Liver (tissue), 3 donors: ENCODE measurements around the gene AKAP13.

ENCODE experiments used
- GABPA ChIP-seq, 2 donors: IDR thresholded peaks in 1 of 2; conservative IDR thresholded peaks in 1 of 2; 2 replicates each; pipeline ENCODE4 v1.6.1; 2016; ENCODE audit warnings: antibody characterized with exemption in 2 of 2, mild to moderate bottlenecking in 1 of 2, moderate library complexity in 1 of 2
- HNF4A ChIP-seq, 2 donors: conservative IDR thresholded peaks; 2 replicates each; pipeline ENCODE4 v1.6.1; 2016; ENCODE audit warnings: antibody characterized with exemption in 2 of 2, mild to moderate bottlenecking in 2 of 2
- HNF4G ChIP-seq: IDR thresholded peaks from 2 replicates; pipeline ENCODE4 v1.6.1; 2016; ENCODE audit warnings: antibody characterized with exemption
- JUND ChIP-seq, 2 donors: IDR thresholded peaks; 2 replicates each; pipeline ENCODE4 v1.6.1; 2016; ENCODE audit warnings: antibody characterized with exemption in 2 of 2
- NR2F2 ChIP-seq: IDR thresholded peaks from 2 replicates; pipeline ENCODE4 v1.6.1; 2016; ENCODE audit warnings: antibody characterized with exemption
- RAD21 ChIP-seq, 2 donors: IDR thresholded peaks; 2 replicates each; pipeline ENCODE4 v1.6.1; 2016; ENCODE audit warnings: antibody characterized with exemption in 2 of 2, mild to moderate bottlenecking in 2 of 2
- SP1 ChIP-seq: IDR thresholded peaks from 2 replicates; pipeline ENCODE4 v1.6.1; 2018; ENCODE audit warnings: antibody characterized with exemption, mild to moderate bottlenecking
- TAF1 ChIP-seq: conservative IDR thresholded peaks from 2 replicates; pipeline ENCODE4 v1.6.1; 2016; ENCODE audit warnings: antibody characterized with exemption, mild to moderate bottlenecking
- YY1 ChIP-seq: IDR thresholded peaks from 2 replicates; pipeline ENCODE4 v1.6.1; 2016; ENCODE audit warnings: antibody characterized with exemption, mild to moderate bottlenecking
- TF ChIP-seq, protein P1 (sequence below): fragments of 150-350 bp; IDR thresholded peaks from 2 replicates; pipeline ENCODE4 v1.5.1; 2017; ENCODE audit warnings: improper control_type of control experiment, low read depth, low read length; ENCODE audit not compliant: missing input control
- TF ChIP-seq, protein P2 (sequence below): IDR thresholded peaks from 2 replicates; pipeline ENCODE4 v1.6.1; 2016; ENCODE audit warnings: antibody characterized with exemption
- TF ChIP-seq, protein P3 (sequence below): IDR thresholded peaks from 2 replicates; pipeline ENCODE4 v1.6.1; 2016; ENCODE audit warnings: antibody characterized with exemption
- TF ChIP-seq, protein P4 (sequence below): IDR thresholded peaks from 2 replicates; pipeline ENCODE4 v1.6.1; 2016; ENCODE audit warnings: antibody characterized with exemption
- TF ChIP-seq, protein P5 (sequence below): IDR thresholded peaks from 2 replicates; pipeline ENCODE4 v1.6.1; 2016; ENCODE audit warnings: antibody characterized with exemption, mild to moderate bottlenecking
- donor health status: healthy.
- donor health status: healthy.

DNA sequence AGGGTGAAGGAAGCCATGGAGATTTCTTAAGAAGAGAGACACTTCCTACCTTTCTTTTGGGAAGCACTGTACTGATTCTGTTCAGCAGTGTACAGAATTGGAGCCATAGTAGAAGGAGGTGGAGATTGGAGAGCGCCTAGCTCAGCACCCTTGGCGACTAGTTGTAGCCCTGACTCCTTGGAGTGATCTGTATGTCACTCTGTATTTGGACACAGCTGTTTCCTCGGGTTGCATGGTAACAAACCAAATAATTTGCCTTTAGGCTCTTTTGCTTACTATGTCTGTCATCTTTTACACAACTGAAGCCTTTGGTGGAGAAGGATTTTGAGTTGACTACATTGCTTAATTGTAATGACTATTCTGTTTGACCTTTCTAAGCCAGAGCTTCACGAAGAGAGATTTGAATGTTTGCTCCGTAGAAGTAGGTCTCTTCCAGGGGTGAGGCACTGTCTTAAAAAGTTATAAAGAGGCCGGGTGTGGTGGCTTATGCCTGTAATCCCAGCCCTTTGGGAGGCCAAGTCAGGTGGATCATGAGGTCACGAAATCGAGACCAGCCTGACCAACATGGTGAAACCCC, 77.1 kb downstream of the AKAP13 start:
- TF ChIP-seq, protein P1, sequence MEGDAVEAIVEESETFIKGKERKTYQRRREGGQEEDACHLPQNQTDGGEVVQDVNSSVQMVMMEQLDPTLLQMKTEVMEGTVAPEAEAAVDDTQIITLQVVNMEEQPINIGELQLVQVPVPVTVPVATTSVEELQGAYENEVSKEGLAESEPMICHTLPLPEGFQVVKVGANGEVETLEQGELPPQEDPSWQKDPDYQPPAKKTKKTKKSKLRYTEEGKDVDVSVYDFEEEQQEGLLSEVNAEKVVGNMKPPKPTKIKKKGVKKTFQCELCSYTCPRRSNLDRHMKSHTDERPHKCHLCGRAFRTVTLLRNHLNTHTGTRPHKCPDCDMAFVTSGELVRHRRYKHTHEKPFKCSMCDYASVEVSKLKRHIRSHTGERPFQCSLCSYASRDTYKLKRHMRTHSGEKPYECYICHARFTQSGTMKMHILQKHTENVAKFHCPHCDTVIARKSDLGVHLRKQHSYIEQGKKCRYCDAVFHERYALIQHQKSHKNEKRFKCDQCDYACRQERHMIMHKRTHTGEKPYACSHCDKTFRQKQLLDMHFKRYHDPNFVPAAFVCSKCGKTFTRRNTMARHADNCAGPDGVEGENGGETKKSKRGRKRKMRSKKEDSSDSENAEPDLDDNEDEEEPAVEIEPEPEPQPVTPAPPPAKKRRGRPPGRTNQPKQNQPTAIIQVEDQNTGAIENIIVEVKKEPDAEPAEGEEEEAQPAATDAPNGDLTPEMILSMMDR: no peak
- TF ChIP-seq TAF1 (no peak), SP1 (no peak), HNF4G (no peak), GABPA (IDR thresholded peaks at IDR 0.05 in 1 of 2, conservative IDR thresholded peaks at IDR 0.05 in 1 of 2) (no peak), RAD21 (IDR thresholded peaks at IDR 0.05) (no peak), JUND (IDR thresholded peaks at IDR 0.05) (no peak), NR2F2 (no peak), YY1 (no peak), HNF4A (conservative IDR thresholded peaks at IDR 0.05) (no peak)
- TF ChIP-seq, protein P2, sequence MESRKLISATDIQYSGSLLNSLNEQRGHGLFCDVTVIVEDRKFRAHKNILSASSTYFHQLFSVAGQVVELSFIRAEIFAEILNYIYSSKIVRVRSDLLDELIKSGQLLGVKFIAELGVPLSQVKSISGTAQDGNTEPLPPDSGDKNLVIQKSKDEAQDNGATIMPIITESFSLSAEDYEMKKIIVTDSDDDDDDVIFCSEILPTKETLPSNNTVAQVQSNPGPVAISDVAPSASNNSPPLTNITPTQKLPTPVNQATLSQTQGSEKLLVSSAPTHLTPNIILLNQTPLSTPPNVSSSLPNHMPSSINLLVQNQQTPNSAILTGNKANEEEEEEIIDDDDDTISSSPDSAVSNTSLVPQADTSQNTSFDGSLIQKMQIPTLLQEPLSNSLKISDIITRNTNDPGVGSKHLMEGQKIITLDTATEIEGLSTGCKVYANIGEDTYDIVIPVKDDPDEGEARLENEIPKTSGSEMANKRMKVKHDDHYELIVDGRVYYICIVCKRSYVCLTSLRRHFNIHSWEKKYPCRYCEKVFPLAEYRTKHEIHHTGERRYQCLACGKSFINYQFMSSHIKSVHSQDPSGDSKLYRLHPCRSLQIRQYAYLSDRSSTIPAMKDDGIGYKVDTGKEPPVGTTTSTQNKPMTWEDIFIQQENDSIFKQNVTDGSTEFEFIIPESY: no peak
- TF ChIP-seq, protein P3, sequence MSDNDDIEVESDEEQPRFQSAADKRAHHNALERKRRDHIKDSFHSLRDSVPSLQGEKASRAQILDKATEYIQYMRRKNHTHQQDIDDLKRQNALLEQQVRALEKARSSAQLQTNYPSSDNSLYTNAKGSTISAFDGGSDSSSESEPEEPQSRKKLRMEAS: no peak
- TF ChIP-seq, protein P4, sequence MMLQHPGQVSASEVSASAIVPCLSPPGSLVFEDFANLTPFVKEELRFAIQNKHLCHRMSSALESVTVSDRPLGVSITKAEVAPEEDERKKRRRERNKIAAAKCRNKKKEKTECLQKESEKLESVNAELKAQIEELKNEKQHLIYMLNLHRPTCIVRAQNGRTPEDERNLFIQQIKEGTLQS: no peak
- TF ChIP-seq, protein P5, sequence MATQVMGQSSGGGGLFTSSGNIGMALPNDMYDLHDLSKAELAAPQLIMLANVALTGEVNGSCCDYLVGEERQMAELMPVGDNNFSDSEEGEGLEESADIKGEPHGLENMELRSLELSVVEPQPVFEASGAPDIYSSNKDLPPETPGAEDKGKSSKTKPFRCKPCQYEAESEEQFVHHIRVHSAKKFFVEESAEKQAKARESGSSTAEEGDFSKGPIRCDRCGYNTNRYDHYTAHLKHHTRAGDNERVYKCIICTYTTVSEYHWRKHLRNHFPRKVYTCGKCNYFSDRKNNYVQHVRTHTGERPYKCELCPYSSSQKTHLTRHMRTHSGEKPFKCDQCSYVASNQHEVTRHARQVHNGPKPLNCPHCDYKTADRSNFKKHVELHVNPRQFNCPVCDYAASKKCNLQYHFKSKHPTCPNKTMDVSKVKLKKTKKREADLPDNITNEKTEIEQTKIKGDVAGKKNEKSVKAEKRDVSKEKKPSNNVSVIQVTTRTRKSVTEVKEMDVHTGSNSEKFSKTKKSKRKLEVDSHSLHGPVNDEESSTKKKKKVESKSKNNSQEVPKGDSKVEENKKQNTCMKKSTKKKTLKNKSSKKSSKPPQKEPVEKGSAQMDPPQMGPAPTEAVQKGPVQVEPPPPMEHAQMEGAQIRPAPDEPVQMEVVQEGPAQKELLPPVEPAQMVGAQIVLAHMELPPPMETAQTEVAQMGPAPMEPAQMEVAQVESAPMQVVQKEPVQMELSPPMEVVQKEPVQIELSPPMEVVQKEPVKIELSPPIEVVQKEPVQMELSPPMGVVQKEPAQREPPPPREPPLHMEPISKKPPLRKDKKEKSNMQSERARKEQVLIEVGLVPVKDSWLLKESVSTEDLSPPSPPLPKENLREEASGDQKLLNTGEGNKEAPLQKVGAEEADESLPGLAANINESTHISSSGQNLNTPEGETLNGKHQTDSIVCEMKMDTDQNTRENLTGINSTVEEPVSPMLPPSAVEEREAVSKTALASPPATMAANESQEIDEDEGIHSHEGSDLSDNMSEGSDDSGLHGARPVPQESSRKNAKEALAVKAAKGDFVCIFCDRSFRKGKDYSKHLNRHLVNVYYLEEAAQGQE: no peak
